SK-N-MC (cell line): ENCODE data around the gene TMEM254.

Source experiments
- EZH2 ChIP-seq: fragments of 200-600 bp; sonication (generic); IDR thresholded peaks from one replicate; pipeline ENCODE4 v1.6.1; 2017; ENCODE audit warnings: antibody characterized with exemption
- FOXP2 ChIP-seq: optimal IDR thresholded peaks from 2 replicates; pipeline ENCODE3; 2011; ENCODE audit warnings: mild to moderate bottlenecking, moderate library complexity; ENCODE audit not compliant: insufficient read depth; ENCODE audit errors: extremely low read length, control extremely low read depth
- POLR2AphosphoS5 ChIP-seq: IDR thresholded peaks from 2 replicates; pipeline ENCODE4 v1.6.1; 2012; ENCODE audit warnings: mild to moderate bottlenecking, low read depth, low read length, borderline replicate concordance

DNA sequence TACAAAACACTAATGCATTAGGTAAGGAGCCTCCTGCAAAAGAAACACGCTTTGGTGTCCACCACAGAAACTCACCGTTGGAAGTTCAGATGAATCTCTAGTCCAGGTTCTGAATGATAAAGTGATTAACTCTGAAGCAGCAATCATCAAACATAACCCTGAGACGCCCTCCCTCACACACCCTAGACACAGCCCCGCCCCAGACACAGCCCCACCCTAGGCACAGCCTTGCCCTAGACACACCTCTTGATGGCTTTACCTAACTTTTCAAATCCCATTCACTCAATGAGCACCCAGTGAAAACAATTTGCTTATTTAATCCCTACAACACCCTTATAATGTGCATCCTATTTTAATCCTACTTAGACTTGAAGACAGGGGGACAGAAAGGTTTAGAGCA is 21.3 kb upstream of the TMEM254 start:
- TF ChIP-seq EZH2, result no peak
- TF ChIP-seq FOXP2, result no peak
- TF ChIP-seq POLR2AphosphoS5, result no peak
